Measurements from ENCODE around the gene SLC39A11.
A peak's percentile ranks its signal among the peaks of the same experiment; 100 is the strongest.

Gene SLC39A11

GRCh38 chr17:72683506-72684404, 408.7 kb downstream of the SLC39A11 start:
- no peak for TF ChIP-seq CTCF (conservative IDR thresholded peaks at IDR 0.05; ENCODE audit: low read depth, low read length)
- DNase-seq (ENCODE audit: low read depth) = peak; percentile 96
- H3K4me3 ChIP-seq (ENCODE audit: low read depth, low read length) = no peak overlapping the region

GRCh38 chr17:72682605-72683004, 409.9 kb downstream of the SLC39A11 start:
- H3K4me3 ChIP-seq (ENCODE audit: low read depth, low read length) = no peak overlapping the region
- TF ChIP-seq CTCF (conservative IDR thresholded peaks at IDR 0.05; ENCODE audit: low read depth, low read length) = no peak
- peak; percentile 47 for DNase-seq (ENCODE audit: low read depth)

- DNase-seq (ENCODE audit: low read depth) = no peak
- no peak for TF ChIP-seq CTCF (conservative IDR thresholded peaks at IDR 0.05; ENCODE audit: low read depth, low read length)
- no peak overlapping the region for H3K4me3 ChIP-seq (ENCODE audit: low read depth, low read length)
Measured at GRCh38 chr17:72681844-72682243, 410.6 kb downstream of the SLC39A11 start.

- peak; percentile 71 for DNase-seq (ENCODE audit: low read depth)
- TF ChIP-seq CTCF (conservative IDR thresholded peaks at IDR 0.05; ENCODE audit: low read depth, low read length) = no peak
- no peak overlapping the region for H3K4me3 ChIP-seq (ENCODE audit: low read depth, low read length)
Measured at GRCh38 chr17:72677714-72678390, 414.6 kb downstream of the SLC39A11 start.

- no peak for TF ChIP-seq CTCF (conservative IDR thresholded peaks at IDR 0.05; ENCODE audit: low read depth, low read length)
- H3K4me3 ChIP-seq (ENCODE audit: low read depth, low read length) = no peak overlapping the region
- peak; percentile 47 for DNase-seq (ENCODE audit: low read depth)
Measured at GRCh38 chr17:72677108-72677507, 415.4 kb downstream of the SLC39A11 start.

GRCh38 chr17:72672729-72673128, 419.8 kb downstream of the SLC39A11 start:
- DNase-seq (ENCODE audit: low read depth) = no peak
- no peak overlapping the region for H3K4me3 ChIP-seq (ENCODE audit: low read depth, low read length)
- TF ChIP-seq CTCF (conservative IDR thresholded peaks at IDR 0.05; ENCODE audit: low read depth, low read length) = no peak
